Measurements from ENCODE around the gene CNOT6.

The CNOT6 gene

GRCh38 chr5:180535573-180535972 lies 41.4 kb downstream of the CNOT6 start:
- Histone ChIP-seq H3K27ac (no peak overlapping the region), H3K4me3 (no peak overlapping the region)
- DNase-seq (ENCODE audit: low spot score) = no peak
- TF ChIP-seq CTCF (IDR thresholded peaks at IDR 0.05) = no peak

GRCh38 chr5:180540050-180540694 lies 46.0 kb downstream of the CNOT6 start:
- H3K27ac ChIP-seq = no peak overlapping the region
- DNase-seq (ENCODE audit: low spot score) = no peak
- H3K4me3 ChIP-seq = no peak overlapping the region
- no peak for TF ChIP-seq CTCF (IDR thresholded peaks at IDR 0.05)

GRCh38 chr5:180541710-180542109 lies 47.5 kb downstream of the CNOT6 start:
- no peak for TF ChIP-seq CTCF (IDR thresholded peaks at IDR 0.05)

DNA sequence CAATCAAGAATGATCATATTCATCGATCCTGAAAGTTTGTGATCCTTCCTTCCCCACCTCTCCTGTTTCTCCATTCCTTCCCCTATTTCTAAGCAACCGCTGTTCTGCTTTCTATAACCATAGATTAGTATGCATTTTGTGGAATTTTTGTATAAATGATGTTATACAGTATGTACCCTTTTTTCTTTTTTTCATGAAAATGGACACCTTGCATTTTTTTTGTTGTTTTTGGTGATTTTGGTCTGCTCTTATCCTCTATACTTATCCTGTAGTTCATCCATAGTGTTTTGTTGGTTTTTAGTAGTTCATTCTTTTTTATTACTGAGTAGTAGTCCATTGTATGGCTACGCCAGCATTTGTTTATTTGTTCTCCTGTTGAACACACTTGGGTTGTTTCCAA lies 51.1 kb downstream of the CNOT6 start:
- no peak for TF ChIP-seq CTCF (IDR thresholded peaks at IDR 0.05)
- H3K27ac ChIP-seq = no peak overlapping the region
- no peak for DNase-seq (ENCODE audit: low spot score)
- no peak overlapping the region for H3K4me3 ChIP-seq

More at GRCh38 chr5:180541710-180542109, 47.5 kb downstream of the CNOT6 start:
- DNase-seq (ENCODE audit: low spot score) = no peak
- H3K27ac ChIP-seq = no peak overlapping the region
- H3K4me3 ChIP-seq = no peak overlapping the region

DNA sequence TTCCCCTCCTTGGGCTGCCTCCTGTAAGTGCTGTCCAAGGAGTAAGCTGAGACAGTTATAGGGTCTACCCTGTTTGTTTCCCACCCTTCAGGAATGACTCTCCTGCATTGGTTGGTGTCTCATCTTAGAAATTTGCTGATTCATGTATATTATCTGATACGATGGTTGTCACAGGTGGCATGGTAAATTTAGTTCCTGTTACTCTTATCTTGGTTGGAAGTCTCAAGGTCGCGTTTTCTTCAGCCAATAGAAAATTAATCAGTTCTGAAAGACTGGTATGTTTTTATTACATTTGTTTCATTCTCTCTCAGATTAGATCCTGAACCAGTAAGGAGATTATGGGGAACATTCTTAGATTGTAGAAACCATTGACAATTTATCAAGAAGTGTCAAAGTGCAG lies 54.4 kb downstream of the CNOT6 start:
- no peak for TF ChIP-seq CTCF (IDR thresholded peaks at IDR 0.05)
- no peak overlapping the region for H3K27ac ChIP-seq
- no peak overlapping the region for H3K4me3 ChIP-seq
- DNase-seq (ENCODE audit: low spot score) = no peak

DNA sequence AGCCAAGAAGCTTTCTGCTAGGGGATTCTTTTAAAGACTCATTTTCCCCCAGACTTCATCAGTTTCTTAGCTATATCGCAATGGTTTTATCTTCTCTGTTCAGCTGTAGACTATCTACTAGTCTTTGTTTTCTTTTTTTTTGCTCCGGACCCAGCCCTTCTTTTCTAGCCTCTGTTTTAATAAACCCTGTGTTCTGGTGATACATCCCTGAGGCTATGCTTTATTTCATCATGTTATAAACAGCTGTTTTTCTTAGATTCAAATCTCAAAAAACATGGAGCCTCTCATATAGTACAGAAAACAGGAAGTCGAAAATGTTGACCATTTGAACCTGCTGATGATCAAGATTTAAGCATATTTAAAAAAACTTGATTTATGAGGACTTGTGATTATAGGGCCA lies 59.4 kb downstream of the CNOT6 start:
- Histone ChIP-seq H3K4me3 (no peak overlapping the region), H3K27ac (no peak overlapping the region)
- no peak for TF ChIP-seq CTCF (IDR thresholded peaks at IDR 0.05)
- DNase-seq (ENCODE audit: low spot score) = no peak

DNA sequence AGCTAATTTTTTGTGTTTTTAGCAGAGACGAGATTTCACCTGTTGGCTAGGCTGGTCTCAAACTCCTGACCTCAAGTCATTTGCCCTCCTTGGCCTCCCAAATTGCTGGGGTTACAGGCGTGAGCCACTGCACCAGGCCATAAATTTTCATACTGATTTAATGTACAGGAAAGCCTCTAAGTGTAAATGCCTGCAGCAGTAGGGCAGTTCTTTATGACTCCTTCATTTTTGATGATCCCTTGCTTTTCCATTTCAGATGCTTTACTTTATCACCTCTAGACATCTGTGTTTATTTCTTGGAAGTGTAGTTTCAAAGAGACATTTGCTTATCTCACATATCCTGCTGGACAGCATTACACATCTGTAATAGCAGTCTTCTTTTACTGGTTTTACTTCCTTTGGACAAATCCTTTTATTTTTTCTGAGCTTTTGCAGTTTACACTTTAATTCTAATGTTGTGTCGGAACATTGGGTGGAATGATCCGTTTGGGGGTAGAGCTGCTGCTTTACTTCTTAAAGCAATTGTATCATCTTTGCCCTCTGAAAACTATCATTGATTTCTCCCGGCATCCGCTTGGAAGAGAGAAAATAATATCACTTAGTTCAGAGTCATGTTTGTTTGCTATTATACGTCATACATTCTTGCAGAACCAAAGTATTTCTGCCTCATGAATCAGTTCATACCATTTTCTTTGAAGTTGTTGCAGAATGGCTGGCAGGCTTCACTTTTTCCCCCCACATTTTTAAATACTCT lies 61.2 kb downstream of the CNOT6 start:
- Histone ChIP-seq H3K4me3 (no peak overlapping the region), H3K27ac (no peak overlapping the region)
- DNase-seq (ENCODE audit: low spot score) = no peak
- no peak for TF ChIP-seq CTCF (IDR thresholded peaks at IDR 0.05)

Data from coronary artery (tissue), 2 donors.